GM10847 (cell line): ENCODE results near the gene DEPDC7.

ENCODE experiments used
- POLR2A ChIP-seq: IDR thresholded peaks from 2 replicates; pipeline ENCODE4 v1.6.1; 2011; ENCODE audit not compliant: insufficient read length; ENCODE audit errors: extremely low read depth

DEPDC7 gene

GRCh38 chr11:33045551-33046255 lies 30.0 kb downstream of the DEPDC7 start:
- TF ChIP-seq POLR2A, result no peak

GRCh38 chr11:33052231-33052630 lies 36.6 kb downstream of the DEPDC7 start:
- no peak for TF ChIP-seq POLR2A

GRCh38 chr11:33055375-33055774 lies 39.7 kb downstream of the DEPDC7 start:
- no peak for TF ChIP-seq POLR2A

GRCh38 chr11:33057284-33057683 lies 41.6 kb downstream of the DEPDC7 start:
- no peak for TF ChIP-seq POLR2A

GRCh38 chr11:33059331-33060007 lies 43.8 kb downstream of the DEPDC7 start:
- no peak for TF ChIP-seq POLR2A

- no peak for TF ChIP-seq POLR2A
These were observed 44.6 kb downstream of the DEPDC7 start for GRCh38 chr11:33060271-33060670.

- TF ChIP-seq POLR2A, result no peak
These were observed 46.5 kb downstream of the DEPDC7 start for GRCh38 chr11:33062137-33062536.

GRCh38 chr11:33063326-33063881 lies 47.7 kb downstream of the DEPDC7 start:
- no peak for TF ChIP-seq POLR2A

GRCh38 chr11:33064033-33064825 lies 48.6 kb downstream of the DEPDC7 start:
- TF ChIP-seq POLR2A, result no peak

- TF ChIP-seq POLR2A, result no peak
These were observed 49.2 kb downstream of the DEPDC7 start for GRCh38 chr11:33064866-33065265.

- TF ChIP-seq POLR2A, result no peak
These were observed 49.9 kb downstream of the DEPDC7 start for GRCh38 chr11:33065445-33066178.

GRCh38 chr11:33067294-33067693 lies 51.6 kb downstream of the DEPDC7 start:
- TF ChIP-seq POLR2A, result no peak

GRCh38 chr11:33068611-33069340 lies 53.1 kb downstream of the DEPDC7 start:
- no peak for TF ChIP-seq POLR2A

- TF ChIP-seq POLR2A, result no peak
These were observed 56.8 kb downstream of the DEPDC7 start for GRCh38 chr11:33072465-33072864.
